ENCODE measurements around the gene COLEC12.

COLEC12 gene

DNA sequence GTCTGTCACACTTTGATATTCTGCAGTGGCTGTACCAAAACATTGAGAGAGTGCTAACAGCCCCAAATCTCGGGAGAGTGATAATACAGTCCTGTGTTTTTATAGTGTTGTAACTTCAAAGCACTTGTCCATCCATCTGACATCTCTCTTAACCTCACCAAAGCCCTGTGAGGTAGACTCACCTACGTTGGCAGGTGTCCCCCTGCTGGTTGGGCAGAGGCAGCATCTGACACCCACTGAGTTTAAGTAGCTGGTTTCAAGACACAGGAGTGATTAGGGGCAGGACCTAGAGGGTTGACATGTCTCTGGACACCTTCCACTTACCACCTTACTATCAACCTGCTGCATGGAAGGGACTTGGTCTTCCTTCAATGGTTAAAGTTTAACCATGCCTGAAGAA lies 22.9 kb downstream of the COLEC12 start:
- no peak for DNase-seq (ENCODE audit: low read depth)
- TF ChIP-seq, protein P1, sequence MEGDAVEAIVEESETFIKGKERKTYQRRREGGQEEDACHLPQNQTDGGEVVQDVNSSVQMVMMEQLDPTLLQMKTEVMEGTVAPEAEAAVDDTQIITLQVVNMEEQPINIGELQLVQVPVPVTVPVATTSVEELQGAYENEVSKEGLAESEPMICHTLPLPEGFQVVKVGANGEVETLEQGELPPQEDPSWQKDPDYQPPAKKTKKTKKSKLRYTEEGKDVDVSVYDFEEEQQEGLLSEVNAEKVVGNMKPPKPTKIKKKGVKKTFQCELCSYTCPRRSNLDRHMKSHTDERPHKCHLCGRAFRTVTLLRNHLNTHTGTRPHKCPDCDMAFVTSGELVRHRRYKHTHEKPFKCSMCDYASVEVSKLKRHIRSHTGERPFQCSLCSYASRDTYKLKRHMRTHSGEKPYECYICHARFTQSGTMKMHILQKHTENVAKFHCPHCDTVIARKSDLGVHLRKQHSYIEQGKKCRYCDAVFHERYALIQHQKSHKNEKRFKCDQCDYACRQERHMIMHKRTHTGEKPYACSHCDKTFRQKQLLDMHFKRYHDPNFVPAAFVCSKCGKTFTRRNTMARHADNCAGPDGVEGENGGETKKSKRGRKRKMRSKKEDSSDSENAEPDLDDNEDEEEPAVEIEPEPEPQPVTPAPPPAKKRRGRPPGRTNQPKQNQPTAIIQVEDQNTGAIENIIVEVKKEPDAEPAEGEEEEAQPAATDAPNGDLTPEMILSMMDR (IDR thresholded peaks at IDR 0.05; ENCODE audit: low read depth, low read length, missing control alignments), result peak; percentile 64
- no peak overlapping the region for H3K4me3 ChIP-seq (ENCODE audit: low read depth, low read length)

DNA sequence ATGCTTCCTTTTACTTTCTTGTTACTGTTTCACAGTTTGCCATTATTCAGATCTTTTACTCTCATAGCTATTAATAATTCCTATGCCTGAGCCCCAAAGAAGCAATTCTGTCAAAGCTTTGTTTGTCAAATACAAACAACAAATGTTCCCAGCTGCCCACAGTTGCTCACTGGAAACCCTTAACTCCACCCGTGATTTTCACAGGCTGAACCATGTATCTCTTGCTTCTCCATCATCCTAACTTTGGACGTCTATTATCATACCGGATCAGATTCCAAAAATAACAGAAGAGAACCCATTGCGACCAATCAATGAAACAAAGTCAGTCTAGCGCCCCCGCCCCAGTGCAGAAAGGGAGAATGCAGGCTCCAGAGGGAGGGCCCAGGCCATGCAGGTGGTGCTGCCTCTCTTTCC lies 24.2 kb downstream of the COLEC12 start:
- no peak for DNase-seq (ENCODE audit: low read depth)
- TF ChIP-seq, protein P1 (IDR thresholded peaks at IDR 0.05; ENCODE audit: low read depth, low read length, missing control alignments), result no peak
- H3K4me3 ChIP-seq (ENCODE audit: low read depth, low read length), result no peak overlapping the region

DNA sequence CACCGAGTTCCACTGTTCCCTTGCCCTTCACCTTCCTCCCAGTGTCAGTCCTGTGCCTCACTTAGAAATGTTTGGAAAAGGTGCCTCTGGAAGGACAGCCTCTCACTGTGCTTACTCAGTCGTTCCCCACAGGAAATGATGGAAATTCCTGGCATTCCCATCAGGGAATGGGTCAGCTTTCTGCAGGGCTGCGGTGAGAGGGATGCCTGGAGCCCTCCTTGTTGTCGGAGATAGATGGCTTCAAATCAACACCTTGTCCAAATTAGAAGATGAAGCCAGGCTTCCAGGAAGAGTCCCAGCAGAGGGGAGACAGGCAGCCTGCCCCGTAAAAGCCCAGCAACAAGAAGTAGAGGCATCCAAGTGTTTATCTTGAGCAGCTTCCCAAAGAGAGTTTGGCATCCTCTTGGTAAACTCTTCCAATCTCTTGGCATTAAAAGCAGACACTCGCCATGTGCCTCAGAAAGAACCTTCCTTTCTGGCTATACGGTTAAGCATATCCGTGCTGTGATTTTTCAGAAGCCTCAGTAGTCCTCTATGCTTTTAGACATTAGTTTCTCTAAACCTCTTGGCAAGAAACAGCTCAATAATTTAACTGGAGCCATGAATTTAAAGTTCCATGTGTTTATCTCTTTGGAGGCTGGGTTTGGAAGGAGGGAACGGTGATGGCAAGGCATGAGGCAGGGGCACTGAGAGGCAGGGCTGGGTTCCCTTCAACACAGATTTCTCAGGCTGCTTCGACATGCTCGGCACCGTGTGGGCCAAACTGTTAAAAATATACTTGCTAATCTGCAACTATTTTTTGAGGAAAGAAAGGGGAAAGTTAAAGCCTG lies 25.1 kb downstream of the COLEC12 start:
- DNase-seq (ENCODE audit: low read depth), result no peak
- TF ChIP-seq, protein P1 (IDR thresholded peaks at IDR 0.05; ENCODE audit: low read depth, low read length, missing control alignments), result no peak
- H3K4me3 ChIP-seq (ENCODE audit: low read depth, low read length), result no peak overlapping the region

DNA sequence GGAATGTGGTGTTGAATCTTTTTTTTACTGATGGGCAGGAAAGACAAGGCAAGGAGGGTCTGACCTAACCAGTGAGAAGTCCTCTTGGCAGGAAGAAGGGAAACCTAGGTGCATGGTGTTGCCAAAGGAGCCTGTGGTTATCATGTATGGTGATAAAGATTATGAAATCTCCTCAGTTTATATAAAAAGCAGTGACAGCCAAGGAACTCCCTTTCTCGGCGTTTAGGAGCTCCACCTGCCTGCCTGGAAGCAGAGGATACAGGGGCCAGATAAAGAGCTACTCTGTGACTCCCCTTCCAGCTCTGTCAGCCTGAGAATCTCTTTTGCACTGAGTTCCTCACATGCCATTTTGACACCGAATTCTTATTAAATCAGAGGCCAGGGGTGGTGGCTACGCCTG lies 26.1 kb downstream of the COLEC12 start:
- TF ChIP-seq, protein P1 (IDR thresholded peaks at IDR 0.05; ENCODE audit: low read depth, low read length, missing control alignments), result no peak
- H3K4me3 ChIP-seq (ENCODE audit: low read depth, low read length), result no peak overlapping the region
- DNase-seq (ENCODE audit: low read depth), result no peak

DNA sequence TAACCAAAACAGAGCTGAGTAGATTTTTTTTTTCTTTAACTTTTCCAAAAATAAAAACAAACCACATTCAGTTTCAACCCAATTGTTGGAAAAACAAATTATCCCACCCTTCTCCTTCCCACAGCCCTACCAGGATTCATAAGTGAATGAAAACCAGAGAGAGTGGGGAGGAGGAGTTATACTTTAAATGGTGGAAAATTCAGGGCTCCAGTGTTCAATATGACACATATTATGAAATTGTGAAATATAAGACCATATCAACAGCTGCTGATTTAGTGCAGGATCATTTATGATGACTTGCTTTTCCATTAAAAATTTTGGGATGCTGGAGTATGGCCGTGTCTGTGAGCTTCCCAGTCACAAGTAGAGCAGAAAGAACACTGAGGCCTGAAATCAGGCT lies 26.7 kb downstream of the COLEC12 start:
- TF ChIP-seq, protein P1 (IDR thresholded peaks at IDR 0.05; ENCODE audit: low read depth, low read length, missing control alignments), result no peak
- no peak overlapping the region for H3K4me3 ChIP-seq (ENCODE audit: low read depth, low read length)
- DNase-seq (ENCODE audit: low read depth), result no peak

DNA sequence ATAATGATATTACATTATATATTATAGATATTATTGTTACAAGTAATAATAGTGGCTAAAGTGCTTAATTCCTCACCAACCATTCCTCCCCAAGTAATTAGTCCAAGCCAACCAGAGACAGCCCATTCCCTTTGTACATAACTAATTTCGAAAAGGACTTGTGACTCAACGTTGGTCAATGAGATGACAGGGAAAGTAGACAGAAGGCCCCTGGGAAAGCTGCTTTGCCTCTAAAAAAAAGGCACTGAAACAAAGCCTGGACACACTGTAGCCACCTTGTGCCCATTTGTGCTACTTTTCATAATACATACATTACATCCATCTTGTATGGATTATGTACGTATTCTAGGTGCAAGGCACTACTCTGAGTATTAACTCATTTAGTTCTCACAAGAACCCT lies 28.8 kb downstream of the COLEC12 start:
- TF ChIP-seq, protein P1 (IDR thresholded peaks at IDR 0.05; ENCODE audit: low read depth, low read length, missing control alignments), result no peak
- no peak overlapping the region for H3K4me3 ChIP-seq (ENCODE audit: low read depth, low read length)
- no peak for DNase-seq (ENCODE audit: low read depth)

All from GM12864 (cell line).